Progenitor cell of endocrine pancreas (in vitro differentiated cells): ENCODE data around the gene ZFR. TPM values are rescaled to one million over a fixed set of nuclear protein-coding genes. Genes with fewer than 3 reads are reported as not detected.
"Not testable (repeated sequence)": the region's sequence is repeated elsewhere in the genome, so short reads cannot be mapped to it uniquely, and the experiment has no call there.

ENCODE experiments used
- DNase-seq: peaks from one replicate; pipeline ENCODE4 v3.0.0; 2021; ENCODE audit warnings: low spot score; ENCODE audit not compliant: unreplicated experiment
- H3K27ac Mint-ChIP-seq: 2 replicates; pipeline ENCODE4 v1.8.0; 2021; ENCODE audit warnings: mild to moderate bottlenecking, moderate library complexity, mixed read lengths
- H3K27me3 Mint-ChIP-seq: 2 replicates; pipeline ENCODE4 v1.8.0; 2021; ENCODE audit warnings: mixed read lengths
- H3K36me3 Mint-ChIP-seq: 2 replicates; pipeline ENCODE4 v1.8.0; 2022; ENCODE audit warnings: mixed read lengths; ENCODE audit not compliant: insufficient read depth
- H3K4me1 Mint-ChIP-seq: 2 replicates; pipeline ENCODE4 v1.8.0; 2021; ENCODE audit warnings: low read depth, mixed read lengths
- H3K4me3 Mint-ChIP-seq: 2 replicates; pipeline ENCODE4 v1.8.0; 2021; ENCODE audit warnings: low read depth, mild to moderate bottlenecking, moderate library complexity, mixed read lengths
- H3K9me3 Mint-ChIP-seq: 2 replicates; pipeline ENCODE4 v1.8.0; 2021; ENCODE audit warnings: low read depth, mixed read lengths
- CTCF ChIP-seq: fragments of 200-600 bp; sonication (generic); IDR thresholded peaks from one replicate; pipeline ENCODE4 v1.5.0; 2021; ENCODE audit warnings: antibody characterized with exemption, mild to moderate bottlenecking; ENCODE audit not compliant: unreplicated experiment
- total RNA-seq: library from RNA; stranded (reverse); gene quantifications from 2 replicates; pipeline ENCODE4 v1.2.1, GENCODE V29; 2021

Gene ZFR
- total RNA-seq, 1 donor from 2014 or later = 75.6 TPM

- Mint-ChIP-seq H3K27ac (no peak overlapping the region), H3K4me3 (no peak overlapping the region), H3K9me3 (no peaks in the 10 kb centered on the region), H3K27me3 (no peaks in the 10 kb centered on the region), H3K36me3 (peaks cover 30% of the 10 kb centered on the region), H3K4me1 (peaks cover 9% of the 10 kb centered on the region)
- TF ChIP-seq CTCF = no peak
- DNase-seq = no peak
Measured at GRCh38 chr5:32410630-32411029, 33.9 kb downstream of the ZFR start.

- Mint-ChIP-seq H3K4me3 (no peak overlapping the region), H3K9me3 (no peaks in the 10 kb centered on the region), H3K36me3 (peaks cover 24% of the 10 kb centered on the region), H3K27ac (no peak overlapping the region), H3K4me1 (peaks cover 1% of the 10 kb centered on the region), H3K27me3 (no peaks in the 10 kb centered on the region)
- DNase-seq = no peak
- no peak for TF ChIP-seq CTCF
Measured at GRCh38 chr5:32406650-32407049, 37.9 kb downstream of the ZFR start.

GRCh38 chr5:32405507-32405906 lies 39.0 kb downstream of the ZFR start:
- TF ChIP-seq CTCF = no peak
- H3K4me3 Mint-ChIP-seq = no peak overlapping the region
- peaks cover 1% of the 10 kb centered on the region for H3K4me1 Mint-ChIP-seq
- peaks cover 28% of the 10 kb centered on the region for H3K36me3 Mint-ChIP-seq
- H3K27me3 Mint-ChIP-seq = no peaks in the 10 kb centered on the region
- peak overlapping the region; percentile 51 for H3K27ac Mint-ChIP-seq
- DNase-seq = no peak
- H3K9me3 Mint-ChIP-seq = no peaks in the 10 kb centered on the region

GRCh38 chr5:32403760-32404159 lies 40.8 kb downstream of the ZFR start:
- no peak overlapping the region for H3K27ac Mint-ChIP-seq
- no peak overlapping the region for H3K4me3 Mint-ChIP-seq
- H3K27me3 Mint-ChIP-seq = no peaks in the 10 kb centered on the region
- no peak for DNase-seq
- no peaks in the 10 kb centered on the region for H3K9me3 Mint-ChIP-seq
- TF ChIP-seq CTCF = no peak
- peaks cover 38% of the 10 kb centered on the region for H3K36me3 Mint-ChIP-seq
- H3K4me1 Mint-ChIP-seq = peaks cover 1% of the 10 kb centered on the region

- Mint-ChIP-seq H3K9me3 (no peaks in the 10 kb centered on the region), H3K27ac (peak overlapping the region; percentile 52), H3K36me3 (peaks cover 38% of the 10 kb centered on the region), H3K4me1 (no peaks in the 10 kb centered on the region), H3K4me3 (no peak overlapping the region), H3K27me3 (no peaks in the 10 kb centered on the region)
- no peak for DNase-seq
- TF ChIP-seq CTCF = no peak
Measured at GRCh38 chr5:32400401-32400800, 44.1 kb downstream of the ZFR start.

- H3K4me1 Mint-ChIP-seq, H3K27me3 Mint-ChIP-seq, H3K9me3 Mint-ChIP-seq, H3K4me3 Mint-ChIP-seq, DNase-seq: not testable (repeated sequence)
- H3K27ac Mint-ChIP-seq = peak overlapping the region; percentile 37
- peaks cover 40% of the 10 kb centered on the region for H3K36me3 Mint-ChIP-seq
Measured at GRCh38 chr5:32398754-32399153, 45.8 kb downstream of the ZFR start.
